H9 (cell line): Measurements from ENCODE around the gene UQCR11. TPM values are rescaled to one million over a fixed set of nuclear protein-coding genes. Genes with fewer than 3 reads are reported as not detected.
A peak's percentile ranks its signal among the peaks of the same experiment; 100 is the strongest.

Source experiments
- DNase-seq: peaks from one replicate; pipeline ENCODE4 v3.0.0-alpha.2; 2017
- H2AFZ ChIP-seq: one replicate; pipeline ENCODE4 v1.6.1; 2013; ENCODE audit warnings: mild to moderate bottlenecking, low read length, control low read depth, moderate library complexity
- H2AK5ac ChIP-seq: 2 replicates; pipeline ENCODE4 v1.6.1; 2013; ENCODE audit warnings: low read length, control low read depth, mixed read lengths; ENCODE audit not compliant: insufficient read length
- H2BK120ac ChIP-seq: one replicate; pipeline ENCODE4 v1.6.1; 2013; ENCODE audit warnings: low read depth, mild to moderate bottlenecking, low read length, control low read depth, inconsistent platforms; ENCODE audit not compliant: poor library complexity, severe bottlenecking
- H2BK12ac ChIP-seq: 2 replicates; pipeline ENCODE4 v1.6.1; 2013; ENCODE audit warnings: low read length, control low read depth, mixed read lengths, low read depth; ENCODE audit not compliant: insufficient read length
- H2BK15ac ChIP-seq: 2 replicates; pipeline ENCODE4 v1.6.1; 2013; ENCODE audit warnings: low read depth, low read length, control low read depth
- H2BK20ac ChIP-seq: one replicate; pipeline ENCODE4 v1.6.1; 2013; ENCODE audit warnings: low read depth, mild to moderate bottlenecking, low read length, control low read depth, inconsistent platforms; ENCODE audit not compliant: poor library complexity, severe bottlenecking
- H2BK5ac ChIP-seq: 2 replicates; pipeline ENCODE4 v1.6.1; 2013; ENCODE audit warnings: low read length, control low read depth, mixed read lengths; ENCODE audit not compliant: insufficient read length
- H3K14ac ChIP-seq: 2 replicates; pipeline ENCODE4 v1.6.1; 2013; ENCODE audit warnings: low read length, control low read depth; ENCODE audit not compliant: insufficient read depth
- H3K18ac ChIP-seq: 2 replicates; pipeline ENCODE4 v1.6.1; 2013; ENCODE audit warnings: low read depth, mild to moderate bottlenecking, mixed read lengths, low read length, control low read depth; ENCODE audit not compliant: insufficient read length
- H3K23ac ChIP-seq: 2 replicates; pipeline ENCODE4 v1.6.1; 2013; ENCODE audit warnings: low read length, control low read depth, mixed read lengths, low read depth; ENCODE audit not compliant: insufficient read length
- H3K23me2 ChIP-seq: 2 replicates; pipeline ENCODE4 v1.6.1; 2013; ENCODE audit warnings: low read depth, mild to moderate bottlenecking, mixed read lengths, low read length, control low read depth; ENCODE audit not compliant: insufficient read length, poor library complexity, severe bottlenecking
- H3K27ac ChIP-seq: 2 replicates; pipeline ENCODE4 v1.5.1; 2013; ENCODE audit warnings: low read length, control low read depth, mixed read lengths, low read depth; ENCODE audit not compliant: insufficient read length
- H3K27me3 ChIP-seq: 2 replicates; pipeline ENCODE4 v1.6.1; 2013; ENCODE audit warnings: low read length, control low read depth, inconsistent platforms; ENCODE audit not compliant: insufficient read depth
- H3K4ac ChIP-seq: 2 replicates; pipeline ENCODE4 v1.6.1; 2013; ENCODE audit warnings: low read depth, mild to moderate bottlenecking, control low read depth, inconsistent platforms, low read length, moderate library complexity
- H3K4me1 ChIP-seq: 2 replicates; pipeline ENCODE4 v1.6.1; 2013; ENCODE audit warnings: low read length, control low read depth, inconsistent platforms; ENCODE audit not compliant: insufficient read depth
- H3K4me2 ChIP-seq: 2 replicates; pipeline ENCODE4 v1.6.1; 2013; ENCODE audit warnings: low read length, control low read depth, mixed read lengths; ENCODE audit not compliant: insufficient read length, insufficient read depth
- H3K56ac ChIP-seq: 2 replicates; pipeline ENCODE4 v1.6.1; 2013; ENCODE audit warnings: low read depth, mild to moderate bottlenecking, mixed read lengths, low read length, control low read depth; ENCODE audit not compliant: insufficient read length
- H3K79me1 ChIP-seq: 2 replicates; pipeline ENCODE4 v1.6.1; 2013; ENCODE audit warnings: low read depth, mild to moderate bottlenecking, moderate library complexity, low read length, control low read depth, inconsistent platforms; ENCODE audit not compliant: insufficient read depth, poor library complexity, severe bottlenecking
- H3K79me2 ChIP-seq: 2 replicates; pipeline ENCODE4 v1.6.1; 2013; ENCODE audit warnings: low read length, control low read depth, inconsistent platforms; ENCODE audit not compliant: insufficient read depth
- H3K9ac ChIP-seq: 2 replicates; pipeline ENCODE4 v1.6.1; 2013; ENCODE audit warnings: low read length, control low read depth, mixed read lengths; ENCODE audit not compliant: insufficient read length; ENCODE audit errors: extremely low read depth
- H3K9me3 ChIP-seq: one replicate; pipeline ENCODE4 v1.6.1; 2013; ENCODE audit warnings: low read depth, low read length, inconsistent platforms; ENCODE audit not compliant: control insufficient read depth
- H3T11ph ChIP-seq: one replicate; pipeline ENCODE4 v1.6.1; 2013; ENCODE audit warnings: mild to moderate bottlenecking, low read length, control low read depth, inconsistent platforms
- H4K20me1 ChIP-seq: one replicate; pipeline ENCODE4 v1.6.1; 2013; ENCODE audit not compliant: control insufficient read depth, insufficient read length, insufficient read depth
- H4K5ac ChIP-seq: 2 replicates; pipeline ENCODE4 v1.6.1; 2013; ENCODE audit warnings: low read depth, mild to moderate bottlenecking, mixed read lengths, low read length, control low read depth; ENCODE audit not compliant: insufficient read length
- H4K8ac ChIP-seq: replicated peaks from 2 replicates; pipeline ENCODE4 v1.6.1; 2013; ENCODE audit warnings: low read length, control low read depth, mixed read lengths, low read depth; ENCODE audit not compliant: insufficient read length
- H4K91ac ChIP-seq: 2 replicates; pipeline ENCODE4 v1.6.1; 2013; ENCODE audit warnings: low read depth, mild to moderate bottlenecking, moderate library complexity, mixed read lengths, low read length, control low read depth; ENCODE audit not compliant: insufficient read length
- H3K27ac Mint-ChIP-seq, 3 experiments: 2 replicates in 2 of 3; 3 replicates in 1 of 3; pipeline ENCODE4 v1.8.0; 2020 to 2021; ENCODE audit warnings: mixed read lengths in 3 of 3, mild to moderate bottlenecking in 1 of 3, moderate library complexity in 1 of 3
- H3K27me3 Mint-ChIP-seq: 2 replicates; pipeline ENCODE4 v1.8.0; 2021; ENCODE audit warnings: low read depth, mild to moderate bottlenecking, moderate library complexity, mixed read lengths
- H3K36me3 Mint-ChIP-seq, 3 experiments: 2 replicates in 2 of 3; 3 replicates in 1 of 3; pipeline ENCODE4 v1.8.0; 2020 to 2021; ENCODE audit warnings: low read depth in 3 of 3, mixed read lengths in 3 of 3; ENCODE audit not compliant: insufficient read depth in 1 of 3
- H3K4me1 Mint-ChIP-seq, 2 experiments: 2 replicates each; pipeline ENCODE4 v1.8.0; 2020; ENCODE audit warnings: mixed read lengths in 2 of 2
- H3K4me3 Mint-ChIP-seq, 2 experiments: 2 replicates in 1 of 2; 3 replicates in 1 of 2; pipeline ENCODE4 v1.8.0; 2020 to 2021; ENCODE audit warnings: mild to moderate bottlenecking in 2 of 2, mixed read lengths in 2 of 2, moderate library complexity in 1 of 2
- H3K9me3 Mint-ChIP-seq, 2 experiments: 2 replicates in 1 of 2; 3 replicates in 1 of 2; pipeline ENCODE4 v1.8.0; 2020; ENCODE audit warnings: mild to moderate bottlenecking in 2 of 2, mixed read lengths in 2 of 2, moderate library complexity in 1 of 2
- WGBS: extraction: QIAGEN DNeasy Blood & Tissue Kit; methylation state at CpG from one replicate; pipeline ENCODE4 v1.1.7; 2013; ENCODE audit warnings: missing lambda C conversion rate, low lambda C conversion rate, mixed read lengths; ENCODE audit not compliant: insufficient read length; ENCODE audit errors: extremely low coverage; 5-methylcytosine and 5-hydroxymethylcytosine counted together
- total RNA-seq: library from RNA; stranded (reverse); gene quantifications from 2 replicates; pipeline ENCODE4 v1.2.1, GENCODE V29; 2021
- TF ChIP-seq, protein P1 (sequence below): fragments of 200-600 bp; sonication (generic); conservative IDR thresholded peaks from 3 replicates; pipeline ENCODE4 v1.8.0; 2021; ENCODE audit warnings: antibody characterized with exemption, mild to moderate bottlenecking

The UQCR11 gene
- total RNA-seq, 1 experiment from 2014 or later, result 174 TPM

DNA sequence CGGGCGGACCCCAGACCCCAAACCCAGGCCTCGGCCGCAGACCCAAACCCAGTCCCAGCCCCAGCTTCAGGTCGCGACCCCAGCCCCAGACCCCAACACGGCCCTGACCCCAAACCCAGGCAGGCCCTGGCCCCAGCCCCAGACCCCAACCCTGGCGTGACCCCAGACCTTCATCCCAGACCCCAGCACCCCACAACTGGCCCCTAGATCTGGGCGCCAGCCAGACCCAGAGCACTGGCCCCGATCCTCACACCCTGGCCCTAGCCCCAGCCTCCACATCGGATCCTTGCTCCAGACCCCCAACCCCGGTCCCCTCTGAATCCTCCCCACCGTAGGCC lies 20.1 kb downstream of the UQCR11 start:
- Histone ChIP-seq H3K9me3 (no peaks in the 10 kb centered on the region), H3K79me2 (peaks cover 7% of the 10 kb centered on the region; the same call in 1 of the 2 replicates), H2BK12ac (no peak overlapping the region), H3K79me1 (peaks cover 9% of the 10 kb centered on the region), H3K23me2 (no peaks in the 10 kb centered on the region), H2BK15ac (no peak overlapping the region), H4K20me1 (peaks cover 2% of the 10 kb centered on the region), H2AK5ac (no peak overlapping the region), H3T11ph (no peak overlapping the region), H3K56ac (no peak overlapping the region), H3K18ac (no peak overlapping the region), H3K9ac (no peak overlapping the region), H2BK120ac (no peak overlapping the region), H2BK20ac (no peak overlapping the region), H2AFZ (no peak overlapping the region), H3K23ac (no peak overlapping the region), H3K14ac (no peak overlapping the region), H4K8ac (no peak overlapping the region), H3K4me2 (peak overlapping the region; percentile 7), H4K5ac (no peak overlapping the region), H3K4ac (no peak overlapping the region), H3K4me1 (no peaks in the 10 kb centered on the region), H3K27ac (no peak overlapping the region), H3K27me3 (no peaks in the 10 kb centered on the region), H2BK5ac (no peak overlapping the region), H4K91ac (no peak overlapping the region)
- Mint-ChIP-seq H3K27ac (peak overlapping the region in 2 of 3 experiments; percentile 40 to 86; a peak in 2 of 7 replicates), H3K4me1 (peaks cover 3 to 5% of the 10 kb centered on the region in 2 experiments), H3K9me3 (no peaks in the 10 kb centered on the region; a peak in 1 of 5 replicates), H3K36me3 (peaks cover 35 to 62% (median 62%) of the 10 kb centered on the region in 3 experiments; a peak in 6 of 7 replicates), H3K27me3 (peaks cover 2% of the 10 kb centered on the region), H3K4me3 (no peak overlapping the region)
- TF ChIP-seq, protein P1, sequence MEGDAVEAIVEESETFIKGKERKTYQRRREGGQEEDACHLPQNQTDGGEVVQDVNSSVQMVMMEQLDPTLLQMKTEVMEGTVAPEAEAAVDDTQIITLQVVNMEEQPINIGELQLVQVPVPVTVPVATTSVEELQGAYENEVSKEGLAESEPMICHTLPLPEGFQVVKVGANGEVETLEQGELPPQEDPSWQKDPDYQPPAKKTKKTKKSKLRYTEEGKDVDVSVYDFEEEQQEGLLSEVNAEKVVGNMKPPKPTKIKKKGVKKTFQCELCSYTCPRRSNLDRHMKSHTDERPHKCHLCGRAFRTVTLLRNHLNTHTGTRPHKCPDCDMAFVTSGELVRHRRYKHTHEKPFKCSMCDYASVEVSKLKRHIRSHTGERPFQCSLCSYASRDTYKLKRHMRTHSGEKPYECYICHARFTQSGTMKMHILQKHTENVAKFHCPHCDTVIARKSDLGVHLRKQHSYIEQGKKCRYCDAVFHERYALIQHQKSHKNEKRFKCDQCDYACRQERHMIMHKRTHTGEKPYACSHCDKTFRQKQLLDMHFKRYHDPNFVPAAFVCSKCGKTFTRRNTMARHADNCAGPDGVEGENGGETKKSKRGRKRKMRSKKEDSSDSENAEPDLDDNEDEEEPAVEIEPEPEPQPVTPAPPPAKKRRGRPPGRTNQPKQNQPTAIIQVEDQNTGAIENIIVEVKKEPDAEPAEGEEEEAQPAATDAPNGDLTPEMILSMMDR, result no peak
- DNase-seq, result no peak
- no CpG with 5 or more reads among the region's 13 CpGs for WGBS
